Retinal pigment epithelial cell (primary cell): ENCODE results near the gene FAT2.

Experiments
- DNase-seq: peaks from one replicate; pipeline ENCODE4 v3.0.0-alpha.2; 2010; ENCODE audit warnings: low read depth
- H3K4me3 ChIP-seq: 2 replicates; pipeline ENCODE4 v1.5.1; 2011; ENCODE audit warnings: mild to moderate bottlenecking, low read length, control low read depth, moderate library complexity
- TF ChIP-seq, protein P1 (sequence below): conservative IDR thresholded peaks from 2 replicates; pipeline ENCODE4 v1.5.1; 2011; ENCODE audit warnings: low read depth, low read length, control low read depth, inconsistent platforms

Gene FAT2

DNA sequence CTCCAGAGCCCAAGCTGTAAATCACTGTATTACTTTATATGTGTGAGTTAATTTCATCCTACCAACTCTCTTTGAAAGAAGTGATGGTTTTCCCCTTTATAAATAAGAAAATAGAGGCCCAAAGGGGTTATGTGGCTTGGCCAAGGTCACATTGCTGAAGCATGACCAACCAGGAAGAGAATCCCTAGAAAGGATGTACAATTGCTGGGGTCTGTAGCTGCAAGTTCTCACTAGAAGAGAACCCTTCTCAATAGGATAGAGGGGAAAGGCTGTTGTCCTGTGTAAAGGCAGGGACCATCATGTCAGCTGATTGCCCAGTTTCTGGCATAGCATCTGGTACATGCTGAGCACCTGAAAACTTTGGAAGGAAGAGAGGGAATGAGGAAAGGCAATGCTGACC, 39.0 kb upstream of the FAT2 start:
- no peak overlapping the region for H3K4me3 ChIP-seq
- TF ChIP-seq, protein P1, sequence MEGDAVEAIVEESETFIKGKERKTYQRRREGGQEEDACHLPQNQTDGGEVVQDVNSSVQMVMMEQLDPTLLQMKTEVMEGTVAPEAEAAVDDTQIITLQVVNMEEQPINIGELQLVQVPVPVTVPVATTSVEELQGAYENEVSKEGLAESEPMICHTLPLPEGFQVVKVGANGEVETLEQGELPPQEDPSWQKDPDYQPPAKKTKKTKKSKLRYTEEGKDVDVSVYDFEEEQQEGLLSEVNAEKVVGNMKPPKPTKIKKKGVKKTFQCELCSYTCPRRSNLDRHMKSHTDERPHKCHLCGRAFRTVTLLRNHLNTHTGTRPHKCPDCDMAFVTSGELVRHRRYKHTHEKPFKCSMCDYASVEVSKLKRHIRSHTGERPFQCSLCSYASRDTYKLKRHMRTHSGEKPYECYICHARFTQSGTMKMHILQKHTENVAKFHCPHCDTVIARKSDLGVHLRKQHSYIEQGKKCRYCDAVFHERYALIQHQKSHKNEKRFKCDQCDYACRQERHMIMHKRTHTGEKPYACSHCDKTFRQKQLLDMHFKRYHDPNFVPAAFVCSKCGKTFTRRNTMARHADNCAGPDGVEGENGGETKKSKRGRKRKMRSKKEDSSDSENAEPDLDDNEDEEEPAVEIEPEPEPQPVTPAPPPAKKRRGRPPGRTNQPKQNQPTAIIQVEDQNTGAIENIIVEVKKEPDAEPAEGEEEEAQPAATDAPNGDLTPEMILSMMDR = no peak
- DNase-seq = no peak

DNA sequence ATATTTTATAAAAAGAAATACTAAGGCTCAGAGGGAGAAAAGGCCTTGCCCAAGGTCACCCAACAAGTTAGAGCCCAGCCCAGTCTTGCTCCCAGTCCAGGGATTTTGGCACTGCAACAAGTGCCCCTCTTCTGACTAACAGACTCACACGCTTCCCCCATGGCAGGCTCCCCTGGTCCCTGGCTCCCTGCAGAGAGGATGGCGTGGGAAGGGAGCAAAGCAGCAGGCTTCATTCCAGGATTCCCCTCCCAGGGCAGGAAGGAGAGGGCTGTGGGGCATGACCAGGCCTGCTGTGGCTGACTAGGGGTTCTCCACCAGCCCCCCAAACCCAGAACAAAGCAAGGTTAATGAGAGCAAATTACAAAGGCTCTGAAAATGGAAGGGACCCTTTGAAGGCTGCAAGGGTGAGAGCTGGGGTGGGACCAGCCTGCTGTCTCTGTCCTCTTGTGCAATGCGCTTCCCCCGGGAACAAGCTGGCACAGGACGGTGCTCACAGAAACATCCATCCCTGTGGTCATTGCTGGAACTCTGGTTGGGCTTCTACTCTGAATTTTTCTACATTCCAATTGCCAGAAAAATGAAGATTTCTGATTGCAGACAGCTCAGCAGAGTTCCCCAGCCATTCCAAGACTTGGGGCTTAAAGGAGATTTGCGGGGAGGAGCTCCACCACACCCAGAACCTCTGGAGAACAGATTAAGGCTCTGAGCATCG, 37.1 kb upstream of the FAT2 start:
- TF ChIP-seq, protein P1 = no peak
- no peak for DNase-seq
- H3K4me3 ChIP-seq = no peak overlapping the region

DNA sequence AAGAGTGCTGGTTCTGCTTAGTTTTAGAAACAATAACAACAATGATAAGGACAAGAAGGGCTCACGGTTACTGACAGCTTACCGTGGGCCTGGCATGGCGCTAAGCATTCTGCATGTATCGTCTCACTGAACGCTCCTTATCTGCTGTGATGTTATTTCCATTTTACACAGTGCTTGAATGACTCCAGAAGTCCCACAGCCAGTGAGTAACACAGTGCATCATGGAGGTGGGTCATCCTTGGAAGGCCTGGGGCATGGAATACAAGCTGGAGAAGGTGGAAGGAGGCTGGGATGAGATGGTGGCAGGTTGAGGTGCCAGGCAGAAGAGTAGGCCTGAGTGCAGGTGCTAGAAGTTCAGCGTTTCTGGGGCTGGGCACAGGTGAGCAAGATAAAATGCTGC, 36.5 kb upstream of the FAT2 start:
- H3K4me3 ChIP-seq = no peak overlapping the region
- TF ChIP-seq, protein P1 = no peak
- DNase-seq = no peak

DNA sequence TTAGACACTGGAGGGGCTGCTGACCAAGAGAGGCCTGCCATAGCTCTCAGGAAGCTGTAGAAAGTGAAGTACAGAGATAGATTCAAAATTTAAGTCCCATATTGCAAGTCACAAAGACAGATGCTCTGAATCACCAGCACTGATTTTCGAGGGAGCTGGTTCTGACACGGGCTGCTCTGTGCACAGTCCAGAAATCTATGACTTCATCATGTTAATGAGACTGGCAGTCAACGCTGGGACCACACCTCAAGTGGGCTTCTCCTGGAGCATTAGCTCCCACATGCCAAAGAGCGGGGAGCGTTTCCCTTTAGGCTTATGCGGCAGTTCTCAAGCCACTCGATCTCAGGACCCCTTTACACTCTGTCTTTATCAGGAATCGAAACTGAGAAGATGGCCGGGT, 34.2 kb upstream of the FAT2 start:
- no peak for DNase-seq
- no peak overlapping the region for H3K4me3 ChIP-seq
- TF ChIP-seq, protein P1 = no peak

DNA sequence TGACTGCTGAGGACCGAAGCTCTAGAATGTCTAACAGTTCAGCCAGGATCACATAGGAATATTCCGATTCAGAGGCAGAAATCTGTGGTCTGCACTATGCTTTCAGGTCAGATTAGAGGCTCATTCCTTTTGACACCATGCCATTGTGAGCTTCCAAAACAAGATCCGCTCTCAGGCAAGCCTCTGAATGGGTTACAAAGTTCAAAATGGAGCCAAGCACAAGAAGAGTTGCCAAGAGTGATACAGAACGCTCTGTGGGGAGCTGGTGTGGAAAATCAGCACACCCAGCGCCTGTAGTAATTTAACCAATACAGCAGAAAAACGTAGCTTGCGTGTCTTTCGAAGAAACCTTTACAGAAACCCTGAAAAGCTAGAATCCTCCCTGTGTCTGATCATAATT, 33.3 kb upstream of the FAT2 start:
- no peak for DNase-seq
- TF ChIP-seq, protein P1 = no peak
- no peak overlapping the region for H3K4me3 ChIP-seq

DNA sequence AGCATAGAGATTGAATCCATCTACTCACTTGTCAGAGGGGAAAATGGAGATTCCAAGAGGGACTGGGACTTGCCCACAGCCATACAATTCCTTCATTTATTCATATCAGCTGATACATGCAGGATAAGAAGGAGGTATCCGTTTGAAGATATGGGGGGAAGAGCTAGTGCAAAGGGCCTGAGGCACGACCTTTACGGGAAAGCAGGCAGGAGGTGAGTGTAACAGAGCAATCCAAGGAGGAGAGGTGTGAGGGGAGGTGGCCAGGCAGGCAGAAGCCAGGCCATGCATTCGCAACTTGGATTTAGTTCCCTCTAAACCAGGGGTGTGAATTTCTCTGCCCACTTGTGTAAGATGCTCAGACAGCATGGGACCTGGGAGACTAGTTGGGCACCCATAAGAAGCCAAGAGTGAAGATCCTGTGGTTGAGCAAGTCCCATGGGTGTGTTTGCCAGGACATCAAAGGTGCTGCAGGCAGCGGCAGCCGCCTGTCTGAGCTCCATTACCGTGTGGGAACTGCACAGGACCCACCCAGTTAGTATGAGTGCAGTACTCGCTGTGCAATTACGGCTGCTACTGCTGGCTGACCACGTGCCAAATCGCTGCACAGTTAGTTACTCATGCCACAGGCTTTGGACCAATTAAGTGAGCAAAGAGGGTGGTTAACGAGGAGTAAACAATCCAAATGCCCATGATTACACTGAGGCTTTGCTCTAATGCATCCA, 31.4 kb upstream of the FAT2 start:
- TF ChIP-seq, protein P1 = no peak
- peak; percentile 25 for DNase-seq
- H3K4me3 ChIP-seq = no peak overlapping the region

DNA sequence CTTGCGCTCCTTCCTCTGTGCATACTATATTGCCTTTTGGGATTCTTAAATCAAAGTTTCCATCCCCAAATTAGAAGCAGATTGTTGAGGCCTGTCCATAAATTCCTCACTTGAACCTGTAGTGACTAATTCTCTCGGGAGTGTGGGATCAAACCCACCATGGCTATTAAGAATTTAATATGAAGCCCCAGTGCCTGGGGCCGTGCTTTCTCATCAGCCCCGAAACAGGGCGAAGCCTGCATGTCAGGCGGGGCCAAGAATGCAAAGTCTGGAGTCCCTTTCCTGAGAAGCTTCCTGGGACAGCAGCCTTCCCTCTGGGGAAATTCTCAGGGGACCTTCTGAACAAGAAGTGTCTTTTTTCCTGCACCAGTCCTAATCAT, 29.3 kb upstream of the FAT2 start:
- no peak overlapping the region for H3K4me3 ChIP-seq
- DNase-seq = no peak
- TF ChIP-seq, protein P1 = no peak
